Measurements from ENCODE around the gene NRGN. TPM values are rescaled to one million over a fixed set of nuclear protein-coding genes. Genes with fewer than 3 reads are reported as not detected.
A peak's percentile ranks its signal among the peaks of the same experiment; 100 is the strongest.
"Not testable (repeated sequence)": the region's sequence is repeated elsewhere in the genome, so short reads cannot be mapped to it uniquely, and the experiment has no call there.

Gene NRGN
- total RNA-seq, 2 donors from 2014 or later, result 1.8 to 2.5 TPM

GRCh38 chr11:124768914-124769313 lies 29.2 kb downstream of the NRGN start:
- peak in 1 of 2 donors; percentile 41 for DNase-seq
- intact Hi-C loops (cut with DNase I, micrococcal nuclease), result loop anchor here (10.0 kb wide), 2 partner anchors 66 to 94 kb away; partner anchors contain the start of genes SIAE (in 1 of the 2) and SPA17 (in 1 of the 2)
- peak; percentile 98 for ATAC-seq

DNA sequence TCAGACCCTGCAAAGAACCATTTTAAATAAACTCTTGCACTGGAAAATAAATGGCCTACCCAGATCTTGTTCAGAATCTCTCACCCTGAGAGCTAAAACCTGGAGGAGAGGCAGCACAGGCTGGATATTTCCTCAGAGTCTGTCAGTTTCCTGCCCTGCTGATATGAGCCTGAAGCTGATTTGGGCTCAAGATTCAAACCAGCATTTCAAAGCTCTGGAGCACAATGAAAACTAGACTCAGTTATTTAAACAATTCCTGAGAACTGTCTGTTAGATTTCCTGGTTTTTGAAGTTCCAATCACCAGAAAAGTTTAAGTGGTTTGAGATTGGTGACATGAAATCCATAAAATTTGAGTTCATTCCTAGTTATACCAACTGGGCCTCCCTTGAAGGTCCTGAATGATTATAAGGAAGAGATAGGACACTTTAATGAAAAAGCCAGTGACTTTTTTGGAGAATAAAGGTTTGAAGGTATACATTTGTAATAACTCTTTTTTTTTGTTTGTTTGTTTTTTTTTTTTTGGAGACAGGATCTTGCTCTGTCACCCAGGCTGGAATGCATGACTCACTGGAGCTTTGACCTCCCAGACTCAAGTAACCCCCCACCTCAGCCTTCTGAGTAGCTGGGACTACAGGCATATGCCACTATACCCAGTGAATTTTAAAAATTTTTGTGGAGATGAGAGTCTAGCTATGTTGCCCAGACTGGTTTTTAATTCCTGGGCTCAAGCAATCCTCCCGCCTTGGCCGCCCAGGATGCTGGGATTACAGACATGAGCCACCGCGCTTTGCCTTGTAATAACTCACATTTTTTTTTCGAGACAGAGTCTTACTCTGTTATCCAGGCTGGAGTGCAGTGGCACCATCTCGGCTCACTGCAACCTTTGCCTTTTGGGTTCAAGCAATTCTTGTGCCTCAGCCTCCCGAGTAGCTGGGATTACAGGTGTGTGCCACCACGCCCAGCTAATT lies 30.3 kb downstream of the NRGN start:
- no peak for ATAC-seq
- intact Hi-C loops (cut with DNase I, micrococcal nuclease), result loop anchor here (10.0 kb wide), 2 partner anchors 65 to 95 kb away; partner anchors contain the start of genes SIAE (in 1 of the 2) and SPA17 (in 1 of the 2)
- no peak for DNase-seq

DNA sequence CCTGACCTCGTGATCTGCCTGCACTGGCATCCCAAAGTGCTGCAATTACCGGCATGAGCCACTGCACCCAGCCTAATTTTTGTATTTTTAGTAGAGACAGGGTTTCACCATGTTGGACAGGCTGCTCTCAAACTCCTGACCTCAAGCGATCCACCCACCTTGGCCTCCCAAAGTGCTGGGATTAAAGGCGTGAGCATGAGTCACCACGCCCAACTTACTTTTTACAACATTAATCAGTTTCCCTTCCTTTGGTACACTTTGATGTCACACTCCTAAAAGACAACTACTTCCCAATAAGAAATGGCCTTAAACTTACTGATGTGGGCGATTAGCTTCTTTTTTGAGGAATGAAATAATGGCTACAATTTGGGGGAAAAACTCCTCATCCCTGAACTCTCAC lies 31.2 kb downstream of the NRGN start:
- DNase-seq; ATAC-seq; intact Hi-C loops (cut with DNase I, micrococcal nuclease): not testable (repeated sequence)

GRCh38 chr11:124776865-124777645 lies 37.3 kb downstream of the NRGN start:
- DNase-seq (no peak), ATAC-seq (no peak)
- intact Hi-C loops (cut with DNase I, micrococcal nuclease), result no loop called here

GRCh38 chr11:124778281-124778680 lies 38.5 kb downstream of the NRGN start:
- no peak for DNase-seq
- peak; percentile 59 for ATAC-seq
- intact Hi-C loops (cut with DNase I, micrococcal nuclease), result no loop called here

DNA sequence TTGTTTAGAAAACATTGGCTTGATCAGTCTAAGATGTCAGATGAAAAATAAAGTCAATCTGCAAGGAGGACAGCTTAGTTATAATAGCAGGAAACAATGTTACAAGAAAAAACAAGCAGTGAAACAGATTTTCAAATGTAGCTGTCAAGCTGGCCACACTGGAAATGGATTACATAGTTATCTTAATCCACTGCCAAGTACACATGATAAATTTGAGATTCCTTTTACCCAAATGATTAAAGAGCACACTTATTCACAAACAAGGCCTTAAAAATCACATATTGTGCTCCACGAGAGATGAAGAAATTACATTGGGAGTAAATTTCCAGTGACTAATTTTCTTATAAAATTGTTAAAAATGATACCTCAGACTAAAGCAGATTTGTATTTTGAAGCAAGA lies 39.8 kb downstream of the NRGN start:
- intact Hi-C loops (cut with DNase I, micrococcal nuclease), result no loop called here

DNA sequence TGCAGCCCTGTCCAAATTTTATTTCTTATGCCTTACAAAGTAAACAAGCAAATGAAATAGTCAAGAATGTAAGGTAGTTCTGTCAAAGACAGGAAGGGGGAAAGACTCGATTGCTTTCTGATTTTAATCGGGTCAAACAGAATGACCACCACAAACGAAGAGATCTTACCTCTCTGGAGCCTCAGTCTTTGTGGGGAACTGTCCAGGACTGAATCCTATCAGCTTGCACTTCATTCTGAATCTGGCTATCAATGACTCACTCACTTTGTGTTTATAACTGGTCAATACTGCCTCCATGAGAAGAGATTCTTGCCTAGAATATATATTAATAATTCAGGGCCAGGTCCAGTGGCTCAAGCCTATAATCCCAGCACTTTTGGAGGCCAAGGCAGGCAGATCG lies 43.3 kb downstream of the NRGN start:
- DNase-seq, result no peak
- intact Hi-C loops (cut with DNase I, micrococcal nuclease), result no loop called here
- ATAC-seq, result no peak

More for the DNA sequence above, 39.8 kb downstream of the NRGN start:
- no peak for DNase-seq
- ATAC-seq, result no peak

DNA sequence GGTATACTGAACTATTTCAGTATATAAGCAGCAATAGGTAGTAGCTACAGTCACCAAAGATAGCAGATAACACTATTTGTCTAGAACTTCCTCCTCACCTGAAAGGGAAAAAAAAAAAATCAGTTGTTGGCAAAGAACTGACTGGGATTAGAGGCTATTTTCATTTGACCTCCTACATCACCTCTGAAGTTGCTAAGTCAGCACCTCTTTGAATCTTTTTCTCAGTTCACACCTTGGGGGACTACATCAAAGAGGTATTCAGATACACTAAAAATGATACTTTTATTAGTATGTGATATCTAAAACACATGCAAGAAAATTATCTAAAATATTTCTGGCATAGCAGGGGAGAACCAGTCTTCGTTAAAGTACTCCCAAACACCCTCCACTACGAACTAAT lies 44.3 kb downstream of the NRGN start:
- ATAC-seq, result peak; percentile 25
- DNase-seq, result no peak
- intact Hi-C loops (cut with DNase I, micrococcal nuclease), result no loop called here

GRCh38 chr11:124788521-124788920 lies 48.8 kb downstream of the NRGN start:
- ATAC-seq (no peak), DNase-seq (no peak)
- intact Hi-C loops (cut with DNase I, micrococcal nuclease), result no loop called here

DNA sequence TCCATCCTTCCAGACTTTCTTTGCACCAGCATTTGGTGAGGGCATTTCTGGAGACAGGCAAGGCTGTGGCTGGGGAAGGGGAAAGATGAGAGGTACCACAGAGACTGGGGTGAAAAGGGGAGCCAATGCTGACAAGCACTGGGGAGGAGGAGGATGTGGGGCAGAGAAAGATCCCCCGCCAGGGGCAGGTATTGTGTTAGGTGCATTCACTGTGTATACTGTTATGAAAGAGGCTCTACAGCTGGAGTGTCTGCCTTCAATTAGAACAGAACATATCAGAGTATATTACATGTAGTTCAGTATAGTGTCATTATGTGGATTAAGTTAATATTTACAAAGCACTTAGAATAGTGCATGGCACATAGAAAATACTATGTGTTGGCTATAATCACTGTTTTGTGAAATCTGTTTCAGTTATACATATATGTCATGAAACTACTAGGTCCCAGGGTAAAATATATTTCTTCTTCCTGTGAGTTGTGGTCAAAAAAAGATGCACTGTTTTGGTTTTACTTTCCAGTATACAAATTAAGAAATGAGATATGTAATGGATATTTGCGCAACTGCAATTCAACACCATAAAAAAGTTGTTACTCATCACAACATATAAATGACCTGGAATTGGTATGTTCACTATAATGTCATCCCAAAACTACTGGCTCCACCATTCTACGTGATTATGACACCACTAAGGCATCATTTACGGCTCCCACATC lies 52.0 kb downstream of the NRGN start:
- intact Hi-C loops (cut with DNase I, micrococcal nuclease), result no loop called here
- ATAC-seq (no peak), DNase-seq (no peak)

GRCh38 chr11:124793466-124794278 lies 53.9 kb downstream of the NRGN start:
- ATAC-seq, result peak; percentile 75
- DNase-seq, result peak in 1 of 2 donors; percentile 24
- intact Hi-C loops (cut with DNase I, micrococcal nuclease), result no loop called here

DNA sequence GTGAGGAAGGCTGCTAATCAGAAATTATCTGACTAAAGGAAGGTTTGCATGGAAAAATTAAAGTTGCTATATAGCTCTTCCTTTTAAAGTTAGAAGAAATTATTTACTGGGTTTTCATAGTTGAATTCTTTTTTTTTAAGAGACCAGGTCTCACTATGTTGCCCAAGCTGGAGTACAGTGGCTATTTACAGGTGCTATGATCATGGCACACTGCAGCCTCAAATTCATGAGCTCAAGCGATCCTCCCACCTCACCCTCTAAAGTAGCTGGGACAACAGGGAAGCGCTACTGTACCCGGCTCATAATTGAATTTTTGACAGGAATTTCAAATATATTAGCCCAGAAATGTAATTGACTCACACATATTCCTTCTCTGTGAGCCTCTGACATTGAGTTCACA lies 56.6 kb downstream of the NRGN start:
- DNase-seq, result no peak
- intact Hi-C loops (cut with DNase I, micrococcal nuclease), result no loop called here
- ATAC-seq, result no peak

Other genes starting within 250 kb of the NRGN start
- not detected for gene OR8B12, start 196.3 kb upstream of the NRGN start, total RNA-seq
- not detected for gene OR8A1, start 169.9 kb upstream of the NRGN start, total RNA-seq
- not detected for gene PANX3, start 128.5 kb upstream of the NRGN start, total RNA-seq
- gene TBRG1, start 117.1 kb upstream of the NRGN start, total RNA-seq, result 10 to 100 TPM; 30.7 to 35.5 TPM
- gene SIAE, start 66.2 kb upstream of the NRGN start, total RNA-seq, result 100 to 1,000 TPM; 207 to 293 TPM
- 1 to 10 TPM; 7.4 to 8.7 TPM for gene SPA17, start 66.0 kb upstream of the NRGN start, total RNA-seq
- 100 to 1,000 TPM; 176 to 228 TPM for gene VSIG2, start 12.3 kb downstream of the NRGN start, total RNA-seq
- gene ESAM, start 22.3 kb downstream of the NRGN start, total RNA-seq, result 1 to 10 TPM; 8.6 to 9.6 TPM
- 1 to 10 TPM; 7.3 to 9.0 TPM for gene MSANTD2, start 60.5 kb downstream of the NRGN start, total RNA-seq
- gene ROBO3, start 125.5 kb downstream of the NRGN start, total RNA-seq, result 10 to 100 TPM in 1 of 2 donors, 1 to 10 TPM in 1; 9.2 to 12.0 TPM
- gene ROBO4, start 157.9 kb downstream of the NRGN start, total RNA-seq, result 1 to 10 TPM; 4.3 to 4.8 TPM
- not detected for gene HEPN1, start 179.3 kb downstream of the NRGN start, total RNA-seq
- gene HEPACAM, start 196.1 kb downstream of the NRGN start, total RNA-seq, result under 1 TPM in 1 of 2 donors, not detected in 1; 0.14 TPM
- 1 to 10 TPM in 1 of 2 donors, under 1 TPM in 1; 0.53 to 1.2 TPM for gene CCDC15, start 214.3 kb downstream of the NRGN start, total RNA-seq

Data from left colon (tissue), 2 donors.